ENCODE measurements around the gene AUTS2.

AUTS2 gene

GRCh38 chr7:70446448-70447143 lies 848.3 kb downstream of the AUTS2 start:
- no peak for DNase-seq (ENCODE audit: low spot score)
- Mint-ChIP-seq H3K27me3 (ENCODE audit: low read depth) (no peaks in the 10 kb centered on the region), H3K27ac (no peak overlapping the region), H3K36me3 (ENCODE audit: low read depth) (no peaks in the 10 kb centered on the region), H3K4me1 (ENCODE audit: low read depth) (no peaks in the 10 kb centered on the region), H3K9me3 (no peaks in the 10 kb centered on the region), H3K4me3 (no peak overlapping the region)

DNA sequence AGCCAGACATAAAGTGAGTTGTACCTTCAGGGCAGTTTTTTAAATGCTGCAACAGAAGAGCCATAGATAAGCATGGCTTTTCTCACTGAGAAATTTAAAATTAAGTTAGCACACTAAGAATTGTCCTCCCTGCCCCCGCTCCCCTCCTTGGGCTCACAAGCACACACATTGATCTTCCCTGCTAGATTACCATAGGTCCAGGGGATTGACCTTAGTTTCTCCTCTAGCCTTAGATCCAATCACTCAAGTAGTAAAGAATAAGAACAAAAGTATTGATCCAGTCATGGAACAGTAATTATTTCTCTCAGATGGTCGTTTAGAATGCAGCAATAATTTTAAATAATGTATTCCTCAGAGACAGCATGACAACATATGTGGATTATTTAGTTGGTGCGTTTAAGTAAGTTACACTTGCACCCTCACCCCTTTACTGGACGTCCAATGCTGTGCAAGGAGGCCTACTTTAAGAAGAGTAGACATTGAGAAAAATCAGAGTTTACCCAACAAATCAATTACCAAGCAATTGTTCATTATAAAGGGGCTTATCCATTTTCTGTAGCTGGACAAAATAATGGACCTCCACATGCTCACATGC lies 850.1 kb downstream of the AUTS2 start:
- H3K27me3 Mint-ChIP-seq (ENCODE audit: low read depth), result no peaks in the 10 kb centered on the region
- H3K9me3 Mint-ChIP-seq, result no peaks in the 10 kb centered on the region
- H3K36me3 Mint-ChIP-seq (ENCODE audit: low read depth), result no peaks in the 10 kb centered on the region
- no peak overlapping the region for H3K4me3 Mint-ChIP-seq
- no peaks in the 10 kb centered on the region for H3K4me1 Mint-ChIP-seq (ENCODE audit: low read depth)
- DNase-seq (ENCODE audit: low spot score), result no peak
- H3K27ac Mint-ChIP-seq, result no peak overlapping the region

DNA sequence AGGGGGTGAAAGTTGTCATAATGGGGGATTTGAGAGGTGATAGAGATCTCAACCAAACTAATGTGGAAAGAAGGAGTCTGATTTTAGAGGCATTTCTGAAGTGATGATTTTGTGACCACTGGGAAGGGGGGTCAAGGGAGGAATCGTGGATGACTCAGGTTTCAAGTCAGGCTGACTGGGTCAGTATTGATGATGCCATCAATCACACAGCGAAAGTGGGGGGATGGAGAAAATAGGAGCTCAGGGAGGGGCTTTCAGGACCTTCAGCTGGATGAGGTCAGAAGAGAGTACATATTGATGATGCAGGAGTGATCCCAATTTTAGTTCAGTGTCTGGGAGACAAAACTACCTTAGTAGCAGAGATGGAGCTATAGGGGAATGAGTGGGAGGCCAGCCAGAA lies 852.5 kb downstream of the AUTS2 start:
- no peaks in the 10 kb centered on the region for H3K4me1 Mint-ChIP-seq (ENCODE audit: low read depth)
- DNase-seq (ENCODE audit: low spot score), result no peak
- no peak overlapping the region for H3K4me3 Mint-ChIP-seq
- H3K27me3 Mint-ChIP-seq (ENCODE audit: low read depth), result no peaks in the 10 kb centered on the region
- H3K27ac Mint-ChIP-seq, result no peak overlapping the region
- no peaks in the 10 kb centered on the region for H3K9me3 Mint-ChIP-seq
- no peaks in the 10 kb centered on the region for H3K36me3 Mint-ChIP-seq (ENCODE audit: low read depth)

DNA sequence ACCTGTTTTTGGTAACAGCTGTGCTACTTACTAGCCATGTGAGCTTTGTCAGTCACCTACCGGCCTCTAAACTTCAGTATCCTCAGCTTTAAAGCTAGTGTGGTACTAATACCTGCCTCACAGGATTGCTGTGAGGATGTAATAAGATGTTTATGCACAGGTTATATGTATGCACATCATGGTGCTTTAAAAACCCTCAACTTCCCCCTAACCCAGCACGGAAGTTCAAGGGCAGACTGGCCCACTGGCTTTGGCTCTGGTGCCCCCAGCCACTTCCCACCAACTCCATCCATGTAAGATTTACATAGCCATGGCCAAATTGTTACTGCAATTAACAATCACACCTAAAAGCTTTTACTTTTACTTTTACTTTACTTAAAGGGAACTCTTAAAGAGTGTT lies 857.6 kb downstream of the AUTS2 start:
- DNase-seq (ENCODE audit: low spot score), result no peak
- no peaks in the 10 kb centered on the region for H3K9me3 Mint-ChIP-seq
- H3K4me1 Mint-ChIP-seq (ENCODE audit: low read depth), result no peaks in the 10 kb centered on the region
- H3K36me3 Mint-ChIP-seq (ENCODE audit: low read depth), result no peaks in the 10 kb centered on the region
- no peaks in the 10 kb centered on the region for H3K27me3 Mint-ChIP-seq (ENCODE audit: low read depth)
- no peak overlapping the region for H3K27ac Mint-ChIP-seq
- H3K4me3 Mint-ChIP-seq, result no peak overlapping the region

- no peaks in the 10 kb centered on the region for H3K36me3 Mint-ChIP-seq (ENCODE audit: low read depth)
- H3K27ac Mint-ChIP-seq, result no peak overlapping the region
- H3K4me3 Mint-ChIP-seq, result no peak overlapping the region
Measured at GRCh38 chr7:70456719-70457118, 858.4 kb downstream of the AUTS2 start.

DNA sequence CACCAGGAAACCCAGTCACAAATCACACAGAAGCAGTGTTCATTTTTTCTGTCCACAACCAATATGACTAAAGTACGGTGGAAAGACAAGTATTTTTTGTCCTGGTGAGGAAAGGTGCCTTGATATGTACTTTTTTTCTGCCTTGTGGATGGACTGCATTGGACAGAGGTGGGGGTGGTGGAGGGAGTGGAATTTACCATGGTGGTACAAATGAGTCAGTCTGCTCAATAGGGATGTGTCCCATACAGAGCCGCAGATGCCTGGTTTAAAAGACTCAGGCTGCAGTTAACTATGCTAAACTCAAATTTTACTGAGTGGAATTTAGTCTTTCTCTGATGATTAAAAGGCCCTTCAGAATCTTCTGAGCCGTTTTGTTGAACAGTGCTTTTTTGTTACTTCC lies 859.2 kb downstream of the AUTS2 start:
- DNase-seq (ENCODE audit: low spot score), result no peak
- Mint-ChIP-seq H3K4me1 (ENCODE audit: low read depth) (no peaks in the 10 kb centered on the region), H3K9me3 (no peaks in the 10 kb centered on the region), H3K27ac (no peak overlapping the region), H3K4me3 (no peak overlapping the region), H3K36me3 (ENCODE audit: low read depth) (no peaks in the 10 kb centered on the region), H3K27me3 (ENCODE audit: low read depth) (no peaks in the 10 kb centered on the region)

More at GRCh38 chr7:70456719-70457118, 858.4 kb downstream of the AUTS2 start:
- no peak for DNase-seq (ENCODE audit: low spot score)
- Mint-ChIP-seq H3K27me3 (ENCODE audit: low read depth) (no peaks in the 10 kb centered on the region), H3K9me3 (no peaks in the 10 kb centered on the region), H3K4me1 (ENCODE audit: low read depth) (no peaks in the 10 kb centered on the region)

GRCh38 chr7:70457883-70458680 lies 859.8 kb downstream of the AUTS2 start:
- Mint-ChIP-seq H3K9me3 (no peaks in the 10 kb centered on the region), H3K4me3 (no peak overlapping the region), H3K36me3 (ENCODE audit: low read depth) (no peaks in the 10 kb centered on the region), H3K27me3 (ENCODE audit: low read depth) (no peaks in the 10 kb centered on the region), H3K27ac (no peak overlapping the region), H3K4me1 (ENCODE audit: low read depth) (no peaks in the 10 kb centered on the region)
- no peak for DNase-seq (ENCODE audit: low spot score)

DNA sequence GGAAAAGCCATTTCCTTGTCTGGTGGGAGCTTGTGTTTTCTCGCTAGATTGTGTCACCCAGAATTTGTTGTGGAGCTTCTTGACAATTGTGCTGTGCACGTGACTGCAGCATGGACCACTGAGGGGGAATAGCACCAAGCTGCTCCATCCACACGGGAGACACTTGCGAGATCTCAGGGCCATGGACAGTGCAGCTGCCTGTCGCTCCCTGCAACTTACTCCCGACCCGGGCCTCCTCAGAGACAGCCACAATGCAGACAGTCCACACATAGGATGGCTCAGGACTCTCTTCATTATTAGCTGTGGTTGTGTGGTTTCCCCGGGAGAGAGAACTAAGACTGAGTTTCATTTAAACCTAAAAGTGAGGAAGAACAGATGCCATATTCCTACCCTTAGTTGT lies 860.5 kb downstream of the AUTS2 start:
- Mint-ChIP-seq H3K27ac (no peak overlapping the region), H3K27me3 (ENCODE audit: low read depth) (no peaks in the 10 kb centered on the region), H3K36me3 (ENCODE audit: low read depth) (no peaks in the 10 kb centered on the region), H3K9me3 (no peaks in the 10 kb centered on the region), H3K4me1 (ENCODE audit: low read depth) (no peaks in the 10 kb centered on the region), H3K4me3 (no peak overlapping the region)
- DNase-seq (ENCODE audit: low spot score), result no peak

GRCh38 chr7:70459546-70459945 lies 861.3 kb downstream of the AUTS2 start:
- Mint-ChIP-seq H3K4me3 (no peak overlapping the region), H3K27ac (no peak overlapping the region), H3K36me3 (ENCODE audit: low read depth) (no peaks in the 10 kb centered on the region), H3K4me1 (ENCODE audit: low read depth) (no peaks in the 10 kb centered on the region), H3K27me3 (ENCODE audit: low read depth) (no peaks in the 10 kb centered on the region), H3K9me3 (no peaks in the 10 kb centered on the region)
- no peak for DNase-seq (ENCODE audit: low spot score)

DNA sequence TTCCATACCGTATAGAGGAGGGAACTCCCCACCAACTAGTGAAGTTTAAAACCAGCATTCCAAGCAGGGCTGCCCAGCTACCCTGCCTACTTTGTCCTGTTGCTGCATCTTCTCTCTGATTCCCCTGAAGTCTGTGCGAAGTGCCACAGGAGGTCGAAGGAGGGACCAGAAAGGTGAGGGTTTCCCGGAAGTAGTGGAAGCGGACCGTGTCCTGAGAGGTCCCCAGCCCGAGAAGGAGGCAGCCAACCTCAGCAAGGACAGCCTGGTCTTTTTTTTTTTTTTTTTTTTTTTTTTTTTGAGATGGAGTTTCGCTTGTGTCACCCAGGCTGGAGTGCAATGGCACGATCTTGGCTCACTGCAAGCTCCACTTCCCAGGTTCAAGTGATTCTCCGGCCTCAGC lies 861.8 kb downstream of the AUTS2 start:
- no peak for DNase-seq (ENCODE audit: low spot score)
- H3K36me3 Mint-ChIP-seq (ENCODE audit: low read depth), result no peaks in the 10 kb centered on the region
- no peaks in the 10 kb centered on the region for H3K4me1 Mint-ChIP-seq (ENCODE audit: low read depth)
- H3K4me3 Mint-ChIP-seq, result no peak overlapping the region
- H3K27me3 Mint-ChIP-seq (ENCODE audit: low read depth), result no peaks in the 10 kb centered on the region
- no peaks in the 10 kb centered on the region for H3K9me3 Mint-ChIP-seq
- H3K27ac Mint-ChIP-seq, result no peak overlapping the region

- Mint-ChIP-seq H3K4me3 (no peak overlapping the region), H3K36me3 (ENCODE audit: low read depth) (no peaks in the 10 kb centered on the region), H3K27ac (no peak overlapping the region), H3K27me3 (ENCODE audit: low read depth) (no peaks in the 10 kb centered on the region), H3K4me1 (ENCODE audit: low read depth) (no peaks in the 10 kb centered on the region), H3K9me3 (no peaks in the 10 kb centered on the region)
- no peak for DNase-seq (ENCODE audit: low spot score)
Measured at GRCh38 chr7:70460562-70460961, 862.3 kb downstream of the AUTS2 start.

DNA sequence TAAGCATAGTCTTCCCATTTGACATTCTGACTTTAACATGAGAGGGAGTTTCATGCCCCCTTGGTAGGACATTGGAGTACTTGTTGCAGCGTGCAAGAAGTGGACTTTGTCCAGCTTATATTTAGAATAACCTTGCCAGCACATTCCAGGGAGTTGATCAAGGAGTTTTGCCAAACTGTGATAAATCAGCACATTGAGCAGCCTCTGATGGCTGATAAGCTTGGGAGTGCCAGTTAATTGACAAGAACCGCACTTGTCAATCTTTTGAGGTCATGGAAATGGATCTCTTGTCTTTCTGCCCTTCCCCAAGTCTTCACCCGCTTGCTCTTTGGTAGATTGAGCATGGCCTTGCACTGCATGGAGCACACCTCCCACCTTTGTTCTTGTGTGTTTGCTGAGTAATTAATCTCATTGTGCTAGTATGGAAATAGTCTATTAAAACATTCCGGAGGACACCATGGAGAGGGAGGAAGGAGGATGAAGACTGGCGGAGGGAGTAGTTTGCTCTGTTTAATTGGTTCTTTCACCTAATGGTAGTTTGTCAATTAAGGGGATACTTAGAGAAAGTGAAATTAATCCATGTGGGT lies 865.2 kb downstream of the AUTS2 start:
- H3K27me3 Mint-ChIP-seq (ENCODE audit: low read depth), result no peaks in the 10 kb centered on the region

DNA sequence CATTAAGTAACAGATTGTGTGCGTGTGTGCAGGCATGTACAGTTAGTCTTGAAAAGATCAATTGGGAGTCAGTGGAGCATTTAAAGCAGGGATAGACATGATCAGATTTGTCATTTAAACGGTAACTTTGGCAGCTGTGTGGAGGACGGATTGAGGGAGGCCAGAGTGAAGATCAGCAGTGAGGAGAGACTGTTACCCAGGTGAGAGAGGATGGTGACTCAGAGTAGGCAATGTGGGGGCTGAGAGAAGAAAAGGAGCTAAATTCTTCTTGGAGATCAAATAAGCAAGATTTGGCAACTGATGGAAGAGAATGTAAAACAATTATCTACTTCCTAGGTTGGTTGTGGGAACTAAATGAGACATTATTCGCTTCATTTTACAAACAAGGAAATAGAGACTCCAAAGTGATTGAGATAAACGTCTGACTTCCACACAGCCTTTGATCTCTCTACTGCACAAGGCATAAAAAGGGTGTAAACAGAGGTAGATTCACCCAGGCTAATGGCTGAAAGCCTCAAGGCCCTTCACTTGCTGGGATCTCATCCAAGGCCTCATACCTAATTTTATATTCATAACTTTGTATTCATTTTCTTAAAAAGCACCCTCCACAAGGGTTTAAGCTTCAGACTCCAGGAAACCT lies 868.6 kb downstream of the AUTS2 start:
- Mint-ChIP-seq H3K9me3 (no peaks in the 10 kb centered on the region), H3K4me1 (ENCODE audit: low read depth) (no peaks in the 10 kb centered on the region), H3K36me3 (ENCODE audit: low read depth) (no peaks in the 10 kb centered on the region), H3K27ac (no peak overlapping the region), H3K4me3 (no peak overlapping the region), H3K27me3 (ENCODE audit: low read depth) (no peaks in the 10 kb centered on the region)
- no peak for DNase-seq (ENCODE audit: low spot score)

More for the DNA sequence above, 865.2 kb downstream of the AUTS2 start:
- Mint-ChIP-seq H3K27ac (no peak overlapping the region), H3K9me3 (no peaks in the 10 kb centered on the region), H3K4me3 (no peak overlapping the region), H3K36me3 (ENCODE audit: low read depth) (no peaks in the 10 kb centered on the region), H3K4me1 (ENCODE audit: low read depth) (no peaks in the 10 kb centered on the region)
- no peak for DNase-seq (ENCODE audit: low spot score)

DNA sequence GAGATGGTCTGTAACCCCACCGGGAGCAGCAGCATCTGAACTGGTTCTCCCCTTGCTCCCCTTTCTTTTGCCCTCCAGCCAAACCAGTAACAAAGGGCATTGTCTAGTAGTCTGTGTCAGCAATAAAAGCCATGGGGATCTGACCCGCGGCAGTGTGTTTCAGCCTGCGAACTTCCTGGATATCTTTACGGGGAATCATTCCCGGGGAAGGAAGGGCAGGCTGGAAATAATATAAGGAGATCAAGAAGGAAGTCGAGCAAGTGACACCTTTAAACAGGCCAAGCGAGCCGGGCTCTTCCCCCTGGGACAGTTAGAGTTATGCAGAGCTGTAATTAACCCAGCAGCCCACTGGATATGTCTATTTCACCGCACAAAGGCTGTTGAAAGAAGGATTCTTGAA lies 872.5 kb downstream of the AUTS2 start:
- no peak overlapping the region for H3K27ac Mint-ChIP-seq

More for the DNA sequence above, 872.5 kb downstream of the AUTS2 start:
- Mint-ChIP-seq H3K9me3 (no peaks in the 10 kb centered on the region), H3K27me3 (ENCODE audit: low read depth) (no peaks in the 10 kb centered on the region), H3K36me3 (ENCODE audit: low read depth) (no peaks in the 10 kb centered on the region), H3K4me3 (no peak overlapping the region), H3K4me1 (ENCODE audit: low read depth) (no peaks in the 10 kb centered on the region)
- DNase-seq (ENCODE audit: low spot score), result no peak

Measured in T-helper 2 cell treated with Interferon-gamma antibody and Interleukin-4, amounts not matched to agents 5 μg/mL and 100 μg/mL, for 36 hours (primary cell).